Stimulated activated CD4-positive, alpha-beta T cell treated with anti-CD3 and anti-CD28 coated beads, Interleukin-12 subunit alpha, Interleukin-12 subunit beta, amount 100 ng/mL, for 48 hours (primary cell): ENCODE results near the gene ADSS1.

Experiments
- DNase-seq, 3 donors: peaks; one replicate each; pipeline ENCODE4 v3.0.0-alpha.2; 2020; ENCODE audit warnings: low read depth in 2 of 3, low spot score in 1 of 3

Gene ADSS1

GRCh38 chr14:104686624-104687517, 37.2 kb upstream of the ADSS1 start:
- no peak for DNase-seq

- no peak for DNase-seq
Measured at GRCh38 chr14:104687601-104688504, 36.2 kb upstream of the ADSS1 start.

GRCh38 chr14:104688505-104689108, 35.4 kb upstream of the ADSS1 start:
- DNase-seq = no peak

GRCh38 chr14:104689109-104689880, 34.7 kb upstream of the ADSS1 start, which contains the start of gene INF2:
Gene INF2, plus strand, starts transcription at chr14:104689618. Its CDS starts 11,748 bp downstream, at chr14:104701366.
- peak in 1 of 3 donors; percentile 51 for DNase-seq

- DNase-seq = no peak
Measured at GRCh38 chr14:104689881-104690711, 33.9 kb upstream of the ADSS1 start.

GRCh38 chr14:104690861-104691455, 33.1 kb upstream of the ADSS1 start:
- no peak for DNase-seq

- DNase-seq = no peak
Measured at GRCh38 chr14:104691546-104692260, 32.3 kb upstream of the ADSS1 start.

- DNase-seq = no peak
Measured at GRCh38 chr14:104692261-104692938, 31.6 kb upstream of the ADSS1 start.

- DNase-seq = no peak
Measured at GRCh38 chr14:104692939-104693315, 31.1 kb upstream of the ADSS1 start.

- no peak for DNase-seq
Measured at GRCh38 chr14:104693482-104694431, 30.3 kb upstream of the ADSS1 start.

- DNase-seq = no peak
Measured at GRCh38 chr14:104694475-104694950, 29.5 kb upstream of the ADSS1 start.

GRCh38 chr14:104694991-104695659, 28.9 kb upstream of the ADSS1 start:
- DNase-seq = no peak

GRCh38 chr14:104695660-104696000, 28.4 kb upstream of the ADSS1 start:
- no peak for DNase-seq

- DNase-seq = no peak
Measured at GRCh38 chr14:104696671-104697316, 27.2 kb upstream of the ADSS1 start.

GRCh38 chr14:104697317-104697703, 26.7 kb upstream of the ADSS1 start:
- no peak for DNase-seq
